HepG2 (cell line): ENCODE data around the gene DNAJC4. TPM values are rescaled to one million over a fixed set of nuclear protein-coding genes. Genes with fewer than 3 reads are reported as not detected.

ENCODE experiments used
- HOXA5 ChIP-seq: sonication (generic); formaldehyde crosslinking; IDR thresholded peaks from 2 replicates; pipeline ENCODE4 v1.4.0; 2020; ENCODE audit warnings: missing genetic modification reagents
- TP53 ChIP-seq: sonication (generic); formaldehyde crosslinking; conservative IDR thresholded peaks from 2 replicates; pipeline ENCODE4 v1.4.0; 2020; ENCODE audit warnings: missing genetic modification reagents
- YEATS2 ChIP-seq: sonication (generic); formaldehyde crosslinking; IDR thresholded peaks from 2 replicates; pipeline ENCODE4 v1.4.0; 2020; ENCODE audit warnings: missing genetic modification reagents, borderline replicate concordance
- ZNF12 ChIP-seq: sonication (generic); formaldehyde crosslinking; IDR thresholded peaks from 2 replicates; pipeline ENCODE4 v1.5.0; 2020; ENCODE audit warnings: missing genetic modification reagents
- ZNF260 ChIP-seq: sonication (generic); formaldehyde crosslinking; IDR thresholded peaks from 2 replicates; pipeline ENCODE4 v1.4.0; 2020; ENCODE audit warnings: missing genetic modification reagents, low read depth, mild to moderate bottlenecking, borderline replicate concordance
- polyA plus RNA-seq, 8 experiments: library from polyadenylated mRNA; depleted of rRNA in 3 of 8; stranded (reverse) in 7 of 8; unstranded in 1 of 8; fragments of >200 nt; fragmentation: Illumina TruSeq in 4 of 8; extraction: Trizol in 4 of 8; gene quantifications; 2 replicates each; pipeline versions ENCODE4 v1.2.1 to v1.2.3, GENCODE V29; 2011 to 2016; ENCODE audit warnings: low read depth in 4 of 8, missing spikeins in 1 of 8, mixed read lengths in 1 of 8; ENCODE audit not compliant: insufficient read depth in 1 of 8
- total RNA-seq, 5 experiments: library from RNA; depleted of rRNA; stranded (reverse); fragments of >200 nt; fragmentation: Illumina TruSeq; extraction: Trizol; gene quantifications; 2 replicates each; pipeline ENCODE4 v1.2.3, GENCODE V29; 2016; ENCODE audit warnings: low read depth in 1 of 5
- TF ChIP-seq, protein P1 (sequence below): sonication (generic); formaldehyde crosslinking; IDR thresholded peaks from 2 replicates; pipeline ENCODE4 v1.4.0; 2020; ENCODE audit warnings: missing genetic modification reagents
- TF ChIP-seq, protein P2 (sequence below): sonication (generic); formaldehyde crosslinking; IDR thresholded peaks from 2 replicates; pipeline ENCODE4 v1.5.1; 2020; ENCODE audit warnings: mild to moderate bottlenecking, missing genetic modification reagents, borderline replicate concordance
- TF ChIP-seq, protein P3 (sequence below): sonication (generic); formaldehyde crosslinking; IDR thresholded peaks from 2 replicates; pipeline ENCODE4 v1.4.0; 2020; ENCODE audit warnings: missing genetic modification reagents
- TF ChIP-seq, protein P4 (sequence below): sonication (generic); formaldehyde crosslinking; IDR thresholded peaks from 2 replicates; pipeline ENCODE4; 2020; ENCODE audit warnings: missing genetic modification reagents, mild to moderate bottlenecking, borderline replicate concordance

Gene DNAJC4
- total and polyA plus RNA-seq, 2 of the 13 experiments (the other 11 are each of a cell fraction or from before 2014, with no cell fraction given) = 10.3 to 60.8 TPM

DNA sequence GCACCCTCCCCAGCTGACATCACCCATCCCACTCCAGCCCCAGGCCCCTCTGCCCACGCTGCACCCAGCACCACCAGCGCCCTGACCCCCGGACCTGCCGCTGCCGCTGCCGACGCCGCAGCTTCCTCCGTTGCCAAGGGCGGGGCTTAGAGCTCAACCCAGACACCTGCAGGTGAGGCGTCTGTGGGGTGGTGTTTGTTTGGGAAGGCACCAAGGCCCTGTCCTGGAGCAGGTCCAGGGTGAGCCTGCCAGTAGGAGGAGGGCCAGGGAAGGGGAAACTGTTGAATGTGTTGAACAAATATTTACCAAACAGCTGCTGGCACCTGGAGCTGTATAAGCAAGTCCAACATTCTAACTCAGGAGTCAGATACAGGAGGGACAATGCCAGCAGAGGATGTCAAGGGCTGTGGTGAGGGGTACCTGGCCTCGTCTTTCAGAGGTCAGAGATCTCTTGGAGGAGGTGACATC lies 7.2 kb downstream of the DNAJC4 start (continued):
- TF ChIP-seq, protein P1, sequence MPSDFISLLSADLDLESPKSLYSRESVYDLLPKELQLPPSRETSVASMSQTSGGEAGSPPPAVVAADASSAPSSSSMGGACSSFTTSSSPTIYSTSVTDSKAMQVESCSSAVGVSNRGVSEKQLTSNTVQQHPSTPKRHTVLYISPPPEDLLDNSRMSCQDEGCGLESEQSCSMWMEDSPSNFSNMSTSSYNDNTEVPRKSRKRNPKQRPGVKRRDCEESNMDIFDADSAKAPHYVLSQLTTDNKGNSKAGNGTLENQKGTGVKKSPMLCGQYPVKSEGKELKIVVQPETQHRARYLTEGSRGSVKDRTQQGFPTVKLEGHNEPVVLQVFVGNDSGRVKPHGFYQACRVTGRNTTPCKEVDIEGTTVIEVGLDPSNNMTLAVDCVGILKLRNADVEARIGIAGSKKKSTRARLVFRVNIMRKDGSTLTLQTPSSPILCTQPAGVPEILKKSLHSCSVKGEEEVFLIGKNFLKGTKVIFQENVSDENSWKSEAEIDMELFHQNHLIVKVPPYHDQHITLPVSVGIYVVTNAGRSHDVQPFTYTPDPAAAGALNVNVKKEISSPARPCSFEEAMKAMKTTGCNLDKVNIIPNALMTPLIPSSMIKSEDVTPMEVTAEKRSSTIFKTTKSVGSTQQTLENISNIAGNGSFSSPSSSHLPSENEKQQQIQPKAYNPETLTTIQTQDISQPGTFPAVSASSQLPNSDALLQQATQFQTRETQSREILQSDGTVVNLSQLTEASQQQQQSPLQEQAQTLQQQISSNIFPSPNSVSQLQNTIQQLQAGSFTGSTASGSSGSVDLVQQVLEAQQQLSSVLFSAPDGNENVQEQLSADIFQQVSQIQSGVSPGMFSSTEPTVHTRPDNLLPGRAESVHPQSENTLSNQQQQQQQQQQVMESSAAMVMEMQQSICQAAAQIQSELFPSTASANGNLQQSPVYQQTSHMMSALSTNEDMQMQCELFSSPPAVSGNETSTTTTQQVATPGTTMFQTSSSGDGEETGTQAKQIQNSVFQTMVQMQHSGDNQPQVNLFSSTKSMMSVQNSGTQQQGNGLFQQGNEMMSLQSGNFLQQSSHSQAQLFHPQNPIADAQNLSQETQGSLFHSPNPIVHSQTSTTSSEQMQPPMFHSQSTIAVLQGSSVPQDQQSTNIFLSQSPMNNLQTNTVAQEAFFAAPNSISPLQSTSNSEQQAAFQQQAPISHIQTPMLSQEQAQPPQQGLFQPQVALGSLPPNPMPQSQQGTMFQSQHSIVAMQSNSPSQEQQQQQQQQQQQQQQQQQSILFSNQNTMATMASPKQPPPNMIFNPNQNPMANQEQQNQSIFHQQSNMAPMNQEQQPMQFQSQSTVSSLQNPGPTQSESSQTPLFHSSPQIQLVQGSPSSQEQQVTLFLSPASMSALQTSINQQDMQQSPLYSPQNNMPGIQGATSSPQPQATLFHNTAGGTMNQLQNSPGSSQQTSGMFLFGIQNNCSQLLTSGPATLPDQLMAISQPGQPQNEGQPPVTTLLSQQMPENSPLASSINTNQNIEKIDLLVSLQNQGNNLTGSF = no peak
- TF ChIP-seq, protein P2, sequence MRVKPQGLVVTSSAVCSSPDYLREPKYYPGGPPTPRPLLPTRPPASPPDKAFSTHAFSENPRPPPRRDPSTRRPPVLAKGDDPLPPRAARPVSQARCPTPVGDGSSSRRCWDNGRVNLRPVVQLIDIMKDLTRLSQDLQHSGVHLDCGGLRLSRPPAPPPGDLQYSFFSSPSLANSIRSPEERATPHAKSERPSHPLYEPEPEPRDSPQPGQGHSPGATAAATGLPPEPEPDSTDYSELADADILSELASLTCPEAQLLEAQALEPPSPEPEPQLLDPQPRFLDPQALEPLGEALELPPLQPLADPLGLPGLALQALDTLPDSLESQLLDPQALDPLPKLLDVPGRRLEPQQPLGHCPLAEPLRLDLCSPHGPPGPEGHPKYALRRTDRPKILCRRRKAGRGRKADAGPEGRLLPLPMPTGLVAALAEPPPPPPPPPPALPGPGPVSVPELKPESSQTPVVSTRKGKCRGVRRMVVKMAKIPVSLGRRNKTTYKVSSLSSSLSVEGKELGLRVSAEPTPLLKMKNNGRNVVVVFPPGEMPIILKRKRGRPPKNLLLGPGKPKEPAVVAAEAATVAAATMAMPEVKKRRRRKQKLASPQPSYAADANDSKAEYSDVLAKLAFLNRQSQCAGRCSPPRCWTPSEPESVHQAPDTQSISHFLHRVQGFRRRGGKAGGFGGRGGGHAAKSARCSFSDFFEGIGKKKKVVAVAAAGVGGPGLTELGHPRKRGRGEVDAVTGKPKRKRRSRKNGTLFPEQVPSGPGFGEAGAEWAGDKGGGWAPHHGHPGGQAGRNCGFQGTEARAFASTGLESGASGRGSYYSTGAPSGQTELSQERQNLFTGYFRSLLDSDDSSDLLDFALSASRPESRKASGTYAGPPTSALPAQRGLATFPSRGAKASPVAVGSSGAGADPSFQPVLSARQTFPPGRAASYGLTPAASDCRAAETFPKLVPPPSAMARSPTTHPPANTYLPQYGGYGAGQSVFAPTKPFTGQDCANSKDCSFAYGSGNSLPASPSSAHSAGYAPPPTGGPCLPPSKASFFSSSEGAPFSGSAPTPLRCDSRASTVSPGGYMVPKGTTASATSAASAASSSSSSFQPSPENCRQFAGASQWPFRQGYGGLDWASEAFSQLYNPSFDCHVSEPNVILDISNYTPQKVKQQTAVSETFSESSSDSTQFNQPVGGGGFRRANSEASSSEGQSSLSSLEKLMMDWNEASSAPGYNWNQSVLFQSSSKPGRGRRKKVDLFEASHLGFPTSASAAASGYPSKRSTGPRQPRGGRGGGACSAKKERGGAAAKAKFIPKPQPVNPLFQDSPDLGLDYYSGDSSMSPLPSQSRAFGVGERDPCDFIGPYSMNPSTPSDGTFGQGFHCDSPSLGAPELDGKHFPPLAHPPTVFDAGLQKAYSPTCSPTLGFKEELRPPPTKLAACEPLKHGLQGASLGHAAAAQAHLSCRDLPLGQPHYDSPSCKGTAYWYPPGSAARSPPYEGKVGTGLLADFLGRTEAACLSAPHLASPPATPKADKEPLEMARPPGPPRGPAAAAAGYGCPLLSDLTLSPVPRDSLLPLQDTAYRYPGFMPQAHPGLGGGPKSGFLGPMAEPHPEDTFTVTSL = no peak
- TF ChIP-seq, protein P3, sequence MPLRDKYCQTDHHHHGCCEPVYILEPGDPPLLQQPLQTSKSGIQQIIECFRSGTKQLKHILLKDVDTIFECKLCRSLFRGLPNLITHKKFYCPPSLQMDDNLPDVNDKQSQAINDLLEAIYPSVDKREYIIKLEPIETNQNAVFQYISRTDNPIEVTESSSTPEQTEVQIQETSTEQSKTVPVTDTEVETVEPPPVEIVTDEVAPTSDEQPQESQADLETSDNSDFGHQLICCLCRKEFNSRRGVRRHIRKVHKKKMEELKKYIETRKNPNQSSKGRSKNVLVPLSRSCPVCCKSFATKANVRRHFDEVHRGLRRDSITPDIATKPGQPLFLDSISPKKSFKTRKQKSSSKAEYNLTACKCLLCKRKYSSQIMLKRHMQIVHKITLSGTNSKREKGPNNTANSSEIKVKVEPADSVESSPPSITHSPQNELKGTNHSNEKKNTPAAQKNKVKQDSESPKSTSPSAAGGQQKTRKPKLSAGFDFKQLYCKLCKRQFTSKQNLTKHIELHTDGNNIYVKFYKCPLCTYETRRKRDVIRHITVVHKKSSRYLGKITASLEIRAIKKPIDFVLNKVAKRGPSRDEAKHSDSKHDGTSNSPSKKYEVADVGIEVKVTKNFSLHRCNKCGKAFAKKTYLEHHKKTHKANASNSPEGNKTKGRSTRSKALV (CRISPR knock-in tag) = no peak
- TF ChIP-seq, protein P4, sequence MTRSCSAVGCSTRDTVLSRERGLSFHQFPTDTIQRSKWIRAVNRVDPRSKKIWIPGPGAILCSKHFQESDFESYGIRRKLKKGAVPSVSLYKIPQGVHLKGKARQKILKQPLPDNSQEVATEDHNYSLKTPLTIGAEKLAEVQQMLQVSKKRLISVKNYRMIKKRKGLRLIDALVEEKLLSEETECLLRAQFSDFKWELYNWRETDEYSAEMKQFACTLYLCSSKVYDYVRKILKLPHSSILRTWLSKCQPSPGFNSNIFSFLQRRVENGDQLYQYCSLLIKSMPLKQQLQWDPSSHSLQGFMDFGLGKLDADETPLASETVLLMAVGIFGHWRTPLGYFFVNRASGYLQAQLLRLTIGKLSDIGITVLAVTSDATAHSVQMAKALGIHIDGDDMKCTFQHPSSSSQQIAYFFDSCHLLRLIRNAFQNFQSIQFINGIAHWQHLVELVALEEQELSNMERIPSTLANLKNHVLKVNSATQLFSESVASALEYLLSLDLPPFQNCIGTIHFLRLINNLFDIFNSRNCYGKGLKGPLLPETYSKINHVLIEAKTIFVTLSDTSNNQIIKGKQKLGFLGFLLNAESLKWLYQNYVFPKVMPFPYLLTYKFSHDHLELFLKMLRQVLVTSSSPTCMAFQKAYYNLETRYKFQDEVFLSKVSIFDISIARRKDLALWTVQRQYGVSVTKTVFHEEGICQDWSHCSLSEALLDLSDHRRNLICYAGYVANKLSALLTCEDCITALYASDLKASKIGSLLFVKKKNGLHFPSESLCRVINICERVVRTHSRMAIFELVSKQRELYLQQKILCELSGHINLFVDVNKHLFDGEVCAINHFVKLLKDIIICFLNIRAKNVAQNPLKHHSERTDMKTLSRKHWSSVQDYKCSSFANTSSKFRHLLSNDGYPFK (CRISPR knock-in tag) = no peak
- TF ChIP-seq ZNF12 (CRISPR knock-in tag) (no peak), YEATS2 (no peak), TP53 (no peak), ZNF260 (no peak), HOXA5 (CRISPR knock-in tag) (no peak)
